Measurements from ENCODE around the gene CDH4.

DNA sequence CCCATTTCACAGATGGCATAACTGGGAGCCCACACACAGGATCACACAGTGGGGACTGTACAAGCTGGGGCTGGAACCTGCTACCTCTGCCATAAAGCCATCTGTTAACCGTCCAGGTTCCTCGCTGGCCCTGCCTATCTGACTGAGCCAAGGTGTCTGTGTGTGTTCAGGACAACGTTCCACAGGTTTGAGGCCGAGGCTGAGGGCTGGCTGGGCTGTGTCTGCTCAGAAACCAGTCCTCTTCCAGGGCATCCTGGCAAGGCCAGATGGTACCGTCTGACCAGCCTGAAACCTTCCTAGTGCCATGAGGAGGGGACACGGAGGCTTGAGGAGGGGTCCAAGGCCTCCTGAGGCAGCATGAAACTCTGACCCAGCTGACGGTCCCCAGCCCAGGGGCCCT is 663.0 kb downstream of the CDH4 start:
- no peak for TF ChIP-seq POLR2A (IDR thresholded peaks at IDR 0.05)
- TF ChIP-seq, protein P1, sequence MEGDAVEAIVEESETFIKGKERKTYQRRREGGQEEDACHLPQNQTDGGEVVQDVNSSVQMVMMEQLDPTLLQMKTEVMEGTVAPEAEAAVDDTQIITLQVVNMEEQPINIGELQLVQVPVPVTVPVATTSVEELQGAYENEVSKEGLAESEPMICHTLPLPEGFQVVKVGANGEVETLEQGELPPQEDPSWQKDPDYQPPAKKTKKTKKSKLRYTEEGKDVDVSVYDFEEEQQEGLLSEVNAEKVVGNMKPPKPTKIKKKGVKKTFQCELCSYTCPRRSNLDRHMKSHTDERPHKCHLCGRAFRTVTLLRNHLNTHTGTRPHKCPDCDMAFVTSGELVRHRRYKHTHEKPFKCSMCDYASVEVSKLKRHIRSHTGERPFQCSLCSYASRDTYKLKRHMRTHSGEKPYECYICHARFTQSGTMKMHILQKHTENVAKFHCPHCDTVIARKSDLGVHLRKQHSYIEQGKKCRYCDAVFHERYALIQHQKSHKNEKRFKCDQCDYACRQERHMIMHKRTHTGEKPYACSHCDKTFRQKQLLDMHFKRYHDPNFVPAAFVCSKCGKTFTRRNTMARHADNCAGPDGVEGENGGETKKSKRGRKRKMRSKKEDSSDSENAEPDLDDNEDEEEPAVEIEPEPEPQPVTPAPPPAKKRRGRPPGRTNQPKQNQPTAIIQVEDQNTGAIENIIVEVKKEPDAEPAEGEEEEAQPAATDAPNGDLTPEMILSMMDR (IDR thresholded peaks at IDR 0.05): no peak
- TF ChIP-seq EP300 (IDR thresholded peaks at IDR 0.05): no peak

All from ovary (tissue), 3 donors.